OCI-LY7 (cell line): Measurements from ENCODE around the gene DEGS2. TPM values are rescaled to one million over a fixed set of nuclear protein-coding genes. Genes with fewer than 3 reads are reported as not detected.

Experiments
- BruUV-seq: library from RNA; stranded (reverse); fragments of 400-500 nt; replicated peaks from 2 replicates; lab custom pipeline; 2021; lab: Mats Ljungman, UMichigan
- CTCF ChIA-PET: fragments of 300-600 bp; sonication (Branson Sonifier 250); formaldehyde crosslinking; loops from one replicate; lab custom pipeline; 2022; ENCODE audit warnings: antibody characterized with exemption; ENCODE audit not compliant: unreplicated experiment; lab: Charles Lee
- POLR2A ChIA-PET: fragments of 300-600 bp; sonication (Branson Sonifier 250); formaldehyde crosslinking; loops from one replicate; lab custom pipeline; 2022; ENCODE audit warnings: antibody characterized with exemption; lab: Charles Lee
- DNase-seq: peaks from one replicate; pipeline ENCODE4 v3.0.0-alpha.2; 2015; ENCODE audit warnings: low spot score
- H2AFZ ChIP-seq: fragments of 200-600 bp; sonication (generic), shearing (Covaris generic); 2 replicates; pipeline ENCODE4 v1.6.1; 2014; ENCODE audit warnings: mild to moderate bottlenecking, antibody characterized with exemption, low read length, moderate library complexity
- H3K27ac ChIP-seq: fragments of 200-600 bp; sonication (generic); 2 replicates; pipeline ENCODE4 v1.5.1; 2014; ENCODE audit warnings: mixed run types, low read depth, mild to moderate bottlenecking, moderate library complexity, low read length, inconsistent platforms; ENCODE audit not compliant: poor library complexity, severe bottlenecking
- H3K36me3 ChIP-seq: fragments of 200-600 bp; sonication (generic); 2 replicates; pipeline ENCODE4 v1.6.1; 2014; ENCODE audit warnings: mild to moderate bottlenecking, antibody characterized with exemption, low read length, moderate library complexity, mixed read lengths; ENCODE audit not compliant: insufficient read depth
- H3K4me1 ChIP-seq: fragments of 200-600 bp; sonication (generic); 2 replicates; pipeline ENCODE4 v1.5.1; 2014; ENCODE audit warnings: mild to moderate bottlenecking, low read length; ENCODE audit not compliant: insufficient read depth, poor library complexity, severe bottlenecking
- H3K4me2 ChIP-seq: fragments of 200-600 bp; sonication (generic); 2 replicates; pipeline ENCODE4 v1.6.1; 2014; ENCODE audit warnings: mild to moderate bottlenecking, low read length
- H3K4me3 ChIP-seq: fragments of 200-600 bp; sonication (generic); 2 replicates; pipeline ENCODE4 v1.5.1; 2014; ENCODE audit warnings: mild to moderate bottlenecking, low read depth, low read length; ENCODE audit not compliant: poor library complexity, severe bottlenecking
- H3K79me2 ChIP-seq: fragments of 200-600 bp; sonication (generic); 2 replicates; pipeline ENCODE4 v1.6.1; 2016; ENCODE audit warnings: low read depth, mild to moderate bottlenecking, low read length, moderate library complexity, mixed read lengths; ENCODE audit not compliant: insufficient read depth
- H3K9me2 ChIP-seq: fragments of 200-600 bp; sonication (generic); 2 replicates; pipeline ENCODE4 v1.6.1; 2016; ENCODE audit warnings: mild to moderate bottlenecking, low read length, mixed read lengths; ENCODE audit not compliant: insufficient read depth
- H3K9me3 ChIP-seq: fragments of 200-600 bp; sonication (generic); 2 replicates; pipeline ENCODE4 v1.6.1; 2014; ENCODE audit warnings: mild to moderate bottlenecking, mixed run types, low read length, mixed read lengths
- H4K20me1 ChIP-seq: fragments of 200-600 bp; sonication (generic); 2 replicates; pipeline ENCODE4 v1.6.1; 2014; ENCODE audit warnings: mild to moderate bottlenecking, antibody characterized with exemption, low read length, moderate library complexity, mixed read lengths; ENCODE audit not compliant: insufficient read depth
- CTCF ChIP-seq: fragments of 200-600 bp; sonication (generic); conservative IDR thresholded peaks from 2 replicates; pipeline ENCODE4 v1.5.1; 2014; ENCODE audit warnings: mild to moderate bottlenecking, antibody characterized with exemption, low read length, moderate library complexity, mixed read lengths
- EZH2phosphoT487 ChIP-seq: fragments of 200-600 bp; sonication (generic); IDR thresholded peaks from 2 replicates; pipeline ENCODE4 v1.6.1; 2018; ENCODE audit warnings: low read depth, borderline replicate concordance, mild to moderate bottlenecking, mixed run types, antibody characterized with exemption, low read length, moderate library complexity, mixed read lengths
- intact Hi-C: fragments of 100-400 bp; cut with micrococcal nuclease; formaldehyde crosslinking; loops from one replicate; pipeline ENCODE4 v1.10.0; 2022; ENCODE audit not compliant: unreplicated experiment
- total RNA-seq, 2 experiments: library from RNA; depleted of rRNA in 1 of 2; stranded (reverse); fragments of >200 nt in 1 of 2; shearing (Covaris generic) in 1 of 2; gene quantifications; 2 replicates each; pipeline ENCODE4 v1.2.3, GENCODE V29; 2014 to 2022

The DEGS2 gene
- total RNA-seq, 2 experiments from 2014 or later: 8.3 to 14.6 TPM

GRCh38 chr14:100105357-100106169 is 53.9 kb downstream of the DEGS2 start:
- CTCF ChIA-PET: no interaction called here
- BruUV-seq: no TSS peak

GRCh38 chr14:100104523-100105300 is 54.7 kb downstream of the DEGS2 start:
- H3K36me3 ChIP-seq: peaks cover 96% of the 10 kb centered on the region
- no peaks in the 10 kb centered on the region for H4K20me1 ChIP-seq

More at GRCh38 chr14:100105357-100106169, 53.9 kb downstream of the DEGS2 start:
- Histone ChIP-seq H2AFZ (no peak overlapping the region), H3K79me2 (no peaks in the 10 kb centered on the region), H3K4me2 (no peak overlapping the region), H3K36me3 (peaks cover 96% of the 10 kb centered on the region), H3K9me3 (no peaks in the 10 kb centered on the region), H3K9me2 (no peaks in the 10 kb centered on the region), H3K4me3 (no peak overlapping the region), H3K4me1 (peaks cover 15% of the 10 kb centered on the region), H3K27ac (no peak overlapping the region), H4K20me1 (no peaks in the 10 kb centered on the region)
- POLR2A ChIA-PET: interaction anchor here (0.6 to 1.2 kb wide), 5 partner anchors 38 to 120 kb away, joined by 3 to 4 read pairs (median 3); no protein-coding TSS in a partner anchor
- TF ChIP-seq CTCF: no peak
- TF ChIP-seq EZH2phosphoT487: no peak
- intact Hi-C loops: no loop called here
- DNase-seq: no peak

More at GRCh38 chr14:100104523-100105300, 54.7 kb downstream of the DEGS2 start:
- ChIA-PET POLR2A (interaction anchor here (0.6 to 1.2 kb wide), 6 partner anchors 33 to 121 kb away, joined by 3 to 4 read pairs (median 4); no protein-coding TSS in a partner anchor), CTCF (no interaction called here)
- no peaks in the 10 kb centered on the region for H3K9me2 ChIP-seq
- no peak overlapping the region for H3K4me2 ChIP-seq
- H3K79me2 ChIP-seq: no peaks in the 10 kb centered on the region
- TF ChIP-seq EZH2phosphoT487 (no peak), CTCF (peak; percentile 46; the same call in 1 of the 2 replicates)
- H3K27ac ChIP-seq: peak overlapping the region; percentile 4
- no peak for DNase-seq
- H2AFZ ChIP-seq: no peak overlapping the region
- peaks cover 15% of the 10 kb centered on the region for H3K4me1 ChIP-seq
- TSS peak; percentile 21 for BruUV-seq
- no peak overlapping the region for H3K4me3 ChIP-seq
- no peaks in the 10 kb centered on the region for H3K9me3 ChIP-seq
- intact Hi-C loops: no loop called here
